IMR-90 (cell line): ENCODE data around the gene SPAG16. TPM values are rescaled to one million over a fixed set of nuclear protein-coding genes. Genes with fewer than 3 reads are reported as not detected.
A peak's percentile ranks its signal among the peaks of the same experiment; 100 is the strongest.

Experiments
- ATAC-seq: fragments of 200-7000 bp; cut with Tn5 transposase; 2 replicates; pipeline ENCODE4 v1.9.1; 2020; ENCODE audit warnings: low read depth, mild to moderate bottlenecking, moderate library complexity
- BruUV-seq: library from RNA; stranded (reverse); fragments of 400-500 nt; replicated peaks from 2 replicates; lab custom pipeline; 2021; lab: Mats Ljungman, UMichigan
- CTCF ChIA-PET: fragments of 300-600 bp; formaldehyde crosslinking; extraction: SDS; loops from one replicate; lab custom pipeline; 2021; ENCODE audit warnings: antibody characterized with exemption; lab: Yijun Ruan, JAX
- POLR2A ChIA-PET: fragments of 300-600 bp; sonication (Branson Sonifier 250); formaldehyde crosslinking; loops from one replicate; lab custom pipeline; 2022; ENCODE audit warnings: antibody characterized with exemption; ENCODE audit not compliant: unreplicated experiment; lab: Charles Lee
- DNase-seq: peaks from one replicate; pipeline ENCODE4 v3.0.0; 2013
- H2AFZ ChIP-seq: replicated peaks from 2 replicates; pipeline ENCODE3; 2013; ENCODE audit warnings: low read length, mild to moderate bottlenecking; ENCODE audit not compliant: poor library complexity
- H2AK5ac ChIP-seq: 2 replicates; pipeline ENCODE4 v1.6.1; 2013; ENCODE audit warnings: low read depth, low read length, inconsistent platforms
- H2AK9ac ChIP-seq: replicated peaks from 2 replicates; pipeline ENCODE3; 2013; ENCODE audit warnings: mild to moderate bottlenecking, low read depth, low read length, moderate library complexity; ENCODE audit not compliant: poor library complexity
- H2BK120ac ChIP-seq: 2 replicates; pipeline ENCODE4 v1.6.1; 2013; ENCODE audit warnings: low read depth, low read length, inconsistent platforms
- H2BK15ac ChIP-seq: 3 replicates; pipeline ENCODE4 v1.6.1; 2013; ENCODE audit warnings: low read depth, low read length, inconsistent platforms
- H2BK20ac ChIP-seq: 2 replicates; pipeline ENCODE4 v1.6.1; 2013; ENCODE audit warnings: low read depth, mild to moderate bottlenecking, inconsistent platforms, low read length, moderate library complexity
- H2BK5ac ChIP-seq: 2 replicates; pipeline ENCODE4 v1.6.1; 2013; ENCODE audit warnings: mild to moderate bottlenecking, low read depth, low read length, inconsistent platforms; ENCODE audit not compliant: poor library complexity, severe bottlenecking
- H3K14ac ChIP-seq: replicated peaks from 2 replicates; pipeline ENCODE4 v1.6.1; 2013; ENCODE audit warnings: low read depth, low read length, inconsistent platforms
- H3K18ac ChIP-seq: 2 replicates; pipeline ENCODE4 v1.6.1; 2013; ENCODE audit warnings: low read depth, low read length, control low read depth
- H3K23ac ChIP-seq: 2 replicates; pipeline ENCODE4 v1.6.1; 2013; ENCODE audit warnings: low read depth, low read length, inconsistent platforms
- H3K27ac ChIP-seq: 2 replicates; pipeline ENCODE4 v1.5.1; 2013; ENCODE audit warnings: mild to moderate bottlenecking, control low read depth, low read length; ENCODE audit not compliant: insufficient read depth
- H3K27me3 ChIP-seq: 2 replicates; pipeline ENCODE4 v1.6.1; 2013; ENCODE audit warnings: low read length; ENCODE audit not compliant: control insufficient read depth, insufficient read depth
- H3K36me3 ChIP-seq: 2 replicates; pipeline ENCODE4 v1.6.1; 2013; ENCODE audit warnings: low read length, mixed read lengths; ENCODE audit not compliant: control insufficient read depth, insufficient read depth
- H3K4ac ChIP-seq: 2 replicates; pipeline ENCODE4 v1.6.1; 2013; ENCODE audit warnings: low read depth, low read length, inconsistent platforms
- H3K4me1 ChIP-seq: 2 replicates; pipeline ENCODE4 v1.6.1; 2013; ENCODE audit warnings: low read length, mixed read lengths; ENCODE audit not compliant: control insufficient read depth, insufficient read depth
- H3K4me2 ChIP-seq: 2 replicates; pipeline ENCODE4 v1.6.1; 2013; ENCODE audit warnings: low read depth, mild to moderate bottlenecking, control low read depth, low read length, moderate library complexity
- H3K4me3 ChIP-seq: 2 replicates; pipeline ENCODE4 v1.5.1; 2013; ENCODE audit warnings: low read depth, mild to moderate bottlenecking, control low read depth, low read length, moderate library complexity; ENCODE audit not compliant: insufficient read depth
- H3K56ac ChIP-seq: 2 replicates; pipeline ENCODE4 v1.6.1; 2013; ENCODE audit warnings: low read length, inconsistent platforms; ENCODE audit not compliant: insufficient read depth; ENCODE audit errors: extremely low read depth
- H3K79me1 ChIP-seq, 2 experiments: 2 replicates each; pipeline ENCODE4 v1.6.1; 2013; ENCODE audit warnings: low read length in 2 of 2, inconsistent platforms in 1 of 2, low read depth in 1 of 2
- H3K9ac ChIP-seq: 2 replicates; pipeline ENCODE4 v1.6.1; 2013; ENCODE audit warnings: low read depth, low read length, control low read depth
- H3K9me1 ChIP-seq: 2 replicates; pipeline ENCODE4 v1.6.1; 2013; ENCODE audit warnings: low read length, inconsistent platforms; ENCODE audit not compliant: insufficient read depth
- H3K9me3 ChIP-seq: 2 replicates; pipeline ENCODE4 v1.6.1; 2013; ENCODE audit warnings: low read length; ENCODE audit not compliant: control insufficient read depth, insufficient read depth
- H4K20me1 ChIP-seq: 2 replicates; pipeline ENCODE4 v1.6.1; 2013; ENCODE audit warnings: low read length, inconsistent platforms; ENCODE audit not compliant: insufficient read depth
- H4K5ac ChIP-seq: 2 replicates; pipeline ENCODE4 v1.6.1; 2013; ENCODE audit warnings: mild to moderate bottlenecking, low read depth, low read length, control low read depth
- H4K8ac ChIP-seq, 2 experiments: 2 replicates each; pipeline ENCODE4 v1.6.1; 2013; ENCODE audit warnings: low read depth in 2 of 2, low read length in 2 of 2, control low read depth in 1 of 2, inconsistent platforms in 1 of 2
- H4K91ac ChIP-seq: 2 replicates; pipeline ENCODE4 v1.6.1; 2013; ENCODE audit warnings: low read depth, low read length, inconsistent platforms; ENCODE audit not compliant: insufficient read depth
- BHLHE40 ChIP-seq: fragments of 150-350 bp; IDR thresholded peaks from 2 replicates; pipeline ENCODE4 v1.6.1; 2016; ENCODE audit warnings: mild to moderate bottlenecking, low read depth, low read length
- CEBPB ChIP-seq: IDR thresholded peaks from 2 replicates; pipeline ENCODE4 v1.6.1; 2012; ENCODE audit warnings: low read depth, low read length, improper control_type of control experiment
- CHD1 ChIP-seq: IDR thresholded peaks from 2 replicates; pipeline ENCODE4 v1.6.1; 2012; ENCODE audit warnings: low read depth, low read length, improper control_type of control experiment
- FOS ChIP-seq: fragments of 150-350 bp; IDR thresholded peaks from 2 replicates; pipeline ENCODE4 v1.6.1; 2016; ENCODE audit warnings: low read depth, low read length
- MAFK ChIP-seq: IDR thresholded peaks from 2 replicates; pipeline ENCODE4 v1.6.1; 2012; ENCODE audit warnings: low read depth, low read length, improper control_type of control experiment
- MAZ ChIP-seq: IDR thresholded peaks from 2 replicates; pipeline ENCODE4 v1.6.1; 2012; ENCODE audit warnings: low read depth, mild to moderate bottlenecking, low read length, improper control_type of control experiment, moderate library complexity, borderline replicate concordance
- MXI1 ChIP-seq: IDR thresholded peaks from 2 replicates; pipeline ENCODE4 v1.6.1; 2012; ENCODE audit warnings: low read depth, mild to moderate bottlenecking, low read length, moderate library complexity, borderline replicate concordance
- NFE2L2 ChIP-seq: fragments of 150-350 bp; IDR thresholded peaks from 2 replicates; pipeline ENCODE4 v1.6.1; 2016; ENCODE audit warnings: low read depth, mild to moderate bottlenecking, low read length
- POLR2A ChIP-seq: IDR thresholded peaks from 2 replicates; pipeline ENCODE4 v1.6.1; 2012; ENCODE audit warnings: mild to moderate bottlenecking, low read depth, low read length
- RAD21 ChIP-seq: IDR thresholded peaks from 2 replicates; pipeline ENCODE4 v1.6.1; 2012; ENCODE audit warnings: low read length, improper control_type of control experiment
- RCOR1 ChIP-seq: IDR thresholded peaks from 2 replicates; pipeline ENCODE4 v1.6.1; 2012; ENCODE audit warnings: mild to moderate bottlenecking, low read length, improper control_type of control experiment; ENCODE audit not compliant: insufficient replicate concordance
- RFX5 ChIP-seq: IDR thresholded peaks from 2 replicates; pipeline ENCODE4 v1.8.0; 2012; ENCODE audit warnings: low read depth, mild to moderate bottlenecking, low read length, moderate library complexity
- SMC3 ChIP-seq: fragments of 150-350 bp; IDR thresholded peaks from 2 replicates; pipeline ENCODE4 v1.6.1; 2016; ENCODE audit warnings: low read depth, mild to moderate bottlenecking, antibody characterized with exemption, low read length, moderate library complexity
- WGBS, 2 experiments: methylation state at CpG; one replicate each; pipeline versions ENCODE4 v1.1.5 to v1.1.7; 2013; ENCODE audit warnings: missing lambda C conversion rate in 2 of 2; ENCODE audit not compliant: insufficient read length in 1 of 2; ENCODE audit errors: extremely low coverage in 2 of 2; 5-methylcytosine and 5-hydroxymethylcytosine counted together
- dilution Hi-C: fragments of 300-500 bp; cut with HindIII; formaldehyde crosslinking; loops from one replicate; pipeline ENCODE4 v1.14.3; 2018; ENCODE audit warnings: low sequenced_read_pairs; ENCODE audit not compliant: unreplicated experiment
- in situ Hi-C: fragments of 300-500 bp; cut with MboI; formaldehyde crosslinking; loops from 3 replicates; pipeline ENCODE4 v1.14.3; 2019; ENCODE audit warnings: low sequenced_read_pairs, inconsistent platforms, mixed read lengths
- intact Hi-C: fragments of 100-400 bp; cut with micrococcal nuclease; formaldehyde crosslinking; loops from 2 replicates; pipeline ENCODE4 v1.10.0; 2022
- polyA plus RNA-seq, 3 experiments: library from polyadenylated mRNA; depleted of rRNA; stranded (reverse); fragments of >200 nt; gene quantifications; 2 replicates each; pipeline ENCODE4 v1.2.3, GENCODE V29; 2012; ENCODE audit warnings: low replicate concordance in 1 of 3
- total RNA-seq: library from RNA; depleted of rRNA; stranded (reverse); fragments of >200 nt; gene quantifications from 2 replicates; pipeline ENCODE4 v1.2.3, GENCODE V29; 2012
- TF ChIP-seq, protein P1 (sequence below): fragments of 150-350 bp; IDR thresholded peaks from 2 replicates; pipeline ENCODE4 v1.6.1; 2017; ENCODE audit warnings: mild to moderate bottlenecking, antibody characterized with exemption, low read length, low read depth
- TF ChIP-seq, protein P2 (sequence below): conservative IDR thresholded peaks from 2 replicates; pipeline ENCODE4 v1.5.1; 2012; ENCODE audit warnings: mild to moderate bottlenecking, low read depth, low read length, improper control_type of control experiment
- TF ChIP-seq, protein P3 (sequence below): fragments of 150-350 bp; IDR thresholded peaks from 2 replicates; pipeline ENCODE4 v1.6.1; 2016; ENCODE audit warnings: low read depth, mild to moderate bottlenecking, low read length, moderate library complexity, borderline replicate concordance

The SPAG16 gene
- total and polyA plus RNA-seq, 2 of the 4 experiments (the other 2 are of a cell fraction) = 7.3 to 13.5 TPM

DNA sequence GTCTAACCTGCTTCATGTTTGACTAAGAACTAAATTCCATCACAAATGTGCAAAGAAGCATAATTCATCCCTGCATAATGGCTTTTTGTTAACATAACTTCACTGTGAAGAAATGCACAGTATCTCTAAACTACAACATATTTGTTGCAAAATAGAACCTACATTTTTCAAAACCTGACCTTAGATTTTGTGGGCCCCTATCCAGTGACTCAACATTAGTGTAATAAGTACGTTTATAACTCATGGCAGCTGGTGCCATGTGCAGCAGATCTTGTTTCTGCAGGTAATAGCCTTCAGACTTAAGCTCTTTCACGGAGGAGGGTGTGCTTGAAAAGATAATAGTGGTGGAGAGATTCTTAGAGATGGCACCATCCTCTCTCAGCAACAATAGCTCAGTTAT lies 1098.0 kb downstream of the SPAG16 start:
- H3K79me1 ChIP-seq = no peaks in the 10 kb centered on the region
- H2BK20ac ChIP-seq = no peak overlapping the region
- ChIA-PET POLR2A (no interaction called here), CTCF (interaction anchor here (0.5 kb wide), 1 partner anchor 614 kb away, joined by 3 read pairs; no protein-coding TSS in a partner anchor)
- H3K36me3 ChIP-seq = no peaks in the 10 kb centered on the region
- no peak overlapping the region for H3K14ac ChIP-seq
- H3K56ac ChIP-seq = no peak overlapping the region
- H3K4ac ChIP-seq = no peak overlapping the region
- H4K91ac ChIP-seq = no peak overlapping the region
- peak; percentile 27 for ATAC-seq
- H2BK15ac ChIP-seq = no peak overlapping the region
- no peaks in the 10 kb centered on the region for H3K9me1 ChIP-seq
- H3K9me3 ChIP-seq = no peaks in the 10 kb centered on the region
- no peak overlapping the region for H4K8ac ChIP-seq
- no peak overlapping the region for H3K23ac ChIP-seq
- H3K27me3 ChIP-seq = no peaks in the 10 kb centered on the region
- H3K18ac ChIP-seq = no peak overlapping the region
- DNase-seq = peak; percentile 18
- BruUV-seq = no TSS peak
- no peak overlapping the region for H3K4me2 ChIP-seq
- no peak overlapping the region for H2AK9ac ChIP-seq
- no peak overlapping the region for H2AFZ ChIP-seq
- H3K4me3 ChIP-seq = no peak overlapping the region
- dilution Hi-C loops (no loop called here), intact Hi-C loops (no loop called here), in situ Hi-C loops (no loop called here)
- no peak overlapping the region for H2BK5ac ChIP-seq
- H4K5ac ChIP-seq = no peak overlapping the region
- WGBS, 2 experiments = no CpG with 5 or more reads among the region's 2 CpGs
- H3K27ac ChIP-seq = no peak overlapping the region
- no peaks in the 10 kb centered on the region for H3K4me1 ChIP-seq
- TF ChIP-seq, protein P1, sequence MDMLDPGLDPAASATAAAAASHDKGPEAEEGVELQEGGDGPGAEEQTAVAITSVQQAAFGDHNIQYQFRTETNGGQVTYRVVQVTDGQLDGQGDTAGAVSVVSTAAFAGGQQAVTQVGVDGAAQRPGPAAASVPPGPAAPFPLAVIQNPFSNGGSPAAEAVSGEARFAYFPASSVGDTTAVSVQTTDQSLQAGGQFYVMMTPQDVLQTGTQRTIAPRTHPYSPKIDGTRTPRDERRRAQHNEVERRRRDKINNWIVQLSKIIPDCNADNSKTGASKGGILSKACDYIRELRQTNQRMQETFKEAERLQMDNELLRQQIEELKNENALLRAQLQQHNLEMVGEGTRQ = no peak
- TF ChIP-seq RFX5 (no peak), BHLHE40 (no peak), MAZ (no peak), POLR2A (no peak), NFE2L2 (no peak), RCOR1 (no peak), MAFK (no peak), SMC3 (no peak), RAD21 (no peak), CEBPB (no peak), MXI1 (no peak), FOS (no peak), CHD1 (no peak)
- TF ChIP-seq, protein P2, sequence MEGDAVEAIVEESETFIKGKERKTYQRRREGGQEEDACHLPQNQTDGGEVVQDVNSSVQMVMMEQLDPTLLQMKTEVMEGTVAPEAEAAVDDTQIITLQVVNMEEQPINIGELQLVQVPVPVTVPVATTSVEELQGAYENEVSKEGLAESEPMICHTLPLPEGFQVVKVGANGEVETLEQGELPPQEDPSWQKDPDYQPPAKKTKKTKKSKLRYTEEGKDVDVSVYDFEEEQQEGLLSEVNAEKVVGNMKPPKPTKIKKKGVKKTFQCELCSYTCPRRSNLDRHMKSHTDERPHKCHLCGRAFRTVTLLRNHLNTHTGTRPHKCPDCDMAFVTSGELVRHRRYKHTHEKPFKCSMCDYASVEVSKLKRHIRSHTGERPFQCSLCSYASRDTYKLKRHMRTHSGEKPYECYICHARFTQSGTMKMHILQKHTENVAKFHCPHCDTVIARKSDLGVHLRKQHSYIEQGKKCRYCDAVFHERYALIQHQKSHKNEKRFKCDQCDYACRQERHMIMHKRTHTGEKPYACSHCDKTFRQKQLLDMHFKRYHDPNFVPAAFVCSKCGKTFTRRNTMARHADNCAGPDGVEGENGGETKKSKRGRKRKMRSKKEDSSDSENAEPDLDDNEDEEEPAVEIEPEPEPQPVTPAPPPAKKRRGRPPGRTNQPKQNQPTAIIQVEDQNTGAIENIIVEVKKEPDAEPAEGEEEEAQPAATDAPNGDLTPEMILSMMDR = no peak
- TF ChIP-seq, protein P3, sequence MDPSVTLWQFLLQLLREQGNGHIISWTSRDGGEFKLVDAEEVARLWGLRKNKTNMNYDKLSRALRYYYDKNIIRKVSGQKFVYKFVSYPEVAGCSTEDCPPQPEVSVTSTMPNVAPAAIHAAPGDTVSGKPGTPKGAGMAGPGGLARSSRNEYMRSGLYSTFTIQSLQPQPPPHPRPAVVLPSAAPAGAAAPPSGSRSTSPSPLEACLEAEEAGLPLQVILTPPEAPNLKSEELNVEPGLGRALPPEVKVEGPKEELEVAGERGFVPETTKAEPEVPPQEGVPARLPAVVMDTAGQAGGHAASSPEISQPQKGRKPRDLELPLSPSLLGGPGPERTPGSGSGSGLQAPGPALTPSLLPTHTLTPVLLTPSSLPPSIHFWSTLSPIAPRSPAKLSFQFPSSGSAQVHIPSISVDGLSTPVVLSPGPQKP = no peak
- H2AK5ac ChIP-seq = no peak overlapping the region
- no peak overlapping the region for H3K9ac ChIP-seq
- no peaks in the 10 kb centered on the region for H4K20me1 ChIP-seq
- H2BK120ac ChIP-seq = no peak overlapping the region
